A673 (cell line): Measurements from ENCODE around the gene RNF222.

Source experiments
- CTCF ChIP-seq: fragments of 300-800, 200-600 bp; sonication (generic); conservative IDR thresholded peaks from 2 replicates; pipeline ENCODE4 v1.5.1; 2017; ENCODE audit warnings: low read depth, mild to moderate bottlenecking, antibody characterized with exemption, low read length, moderate library complexity, mixed read lengths
- EZH2 ChIP-seq: fragments of 200-600 bp; sonication (generic); IDR thresholded peaks from 2 replicates; pipeline ENCODE4 v1.6.1; 2017; ENCODE audit warnings: borderline replicate concordance, low read depth, mild to moderate bottlenecking, mixed read lengths, antibody characterized with exemption, low read length; ENCODE audit not compliant: poor library complexity, severe bottlenecking

GRCh38 chr17:8444494-8444893, 46.9 kb upstream of the RNF222 start:
- TF ChIP-seq CTCF (no peak), EZH2 (no peak)
